Fibroblast of pulmonary artery (primary cell): ENCODE results near the gene HOXB4.

Experiments
- DNase-seq: peaks from one replicate; pipeline ENCODE4 v3.0.0-alpha.2; 2010; ENCODE audit warnings: low read depth
- H3K4me3 ChIP-seq: replicated peaks from 2 replicates; pipeline ENCODE4 v1.5.1; 2011; ENCODE audit warnings: low read depth, mild to moderate bottlenecking, control low read depth, low read length, moderate library complexity
- CTCF ChIP-seq: IDR thresholded peaks from 2 replicates; pipeline ENCODE4 v1.5.1; 2011; ENCODE audit warnings: mild to moderate bottlenecking, control low read depth, low read length, inconsistent platforms; ENCODE audit errors: missing control alignments

Gene HOXB4

GRCh38 chr17:48546137-48546923, 31.8 kb downstream of the HOXB4 start:
- TF ChIP-seq CTCF = no peak
- no peak for DNase-seq
- H3K4me3 ChIP-seq = peak overlapping the region; percentile 23

GRCh38 chr17:48545539-48545938, 32.6 kb downstream of the HOXB4 start:
- TF ChIP-seq CTCF = no peak
- H3K4me3 ChIP-seq = no peak overlapping the region
- no peak for DNase-seq

GRCh38 chr17:48545022-48545375, 33.2 kb downstream of the HOXB4 start, which contains the start of gene HOXB2:
Gene HOXB2, minus strand, starts transcription at chr17:48545109. Its CDS starts 198 bp downstream, at chr17:48544911.
- DNase-seq = peak; percentile 66
- H3K4me3 ChIP-seq = peak within 1 kb of the TSS; percentile 80
- TF ChIP-seq CTCF = no peak

DNA sequence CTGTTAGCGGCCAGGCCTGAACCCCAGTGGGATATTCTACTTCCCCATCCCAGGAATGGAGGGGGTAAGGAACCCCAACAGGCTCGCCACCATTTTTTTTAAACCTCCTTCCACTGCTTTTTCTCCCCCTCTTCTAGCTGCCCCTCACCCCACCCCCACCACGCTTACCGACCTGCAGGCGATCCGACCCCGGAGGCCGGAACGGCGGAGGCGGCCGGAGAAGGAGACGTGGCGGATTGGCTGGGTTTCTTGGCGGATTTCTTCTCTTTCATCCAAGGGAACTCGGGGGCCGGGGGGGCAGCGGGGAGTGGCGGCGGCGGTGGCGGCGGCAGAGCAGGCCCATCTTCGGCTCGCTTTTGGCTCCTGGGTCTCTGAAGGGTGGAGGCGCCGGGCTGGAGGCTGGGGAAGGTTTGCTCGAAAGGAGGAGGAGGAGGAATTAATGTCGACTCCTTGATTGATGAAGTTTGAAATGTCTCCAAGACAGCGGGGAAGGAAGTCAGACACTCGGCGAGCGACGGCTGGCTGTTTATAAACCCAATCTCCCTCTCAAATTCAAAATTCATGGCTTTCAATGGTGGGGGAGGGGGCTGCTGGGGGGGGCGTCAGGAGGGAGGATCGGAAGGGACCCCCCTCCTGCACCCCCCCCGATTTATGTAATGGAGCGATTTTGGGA, 33.7 kb downstream of the HOXB4 start:
- H3K4me3 ChIP-seq = peak overlapping the region; percentile 80
- DNase-seq = peak; percentile 81
- TF ChIP-seq CTCF = no peak

DNA sequence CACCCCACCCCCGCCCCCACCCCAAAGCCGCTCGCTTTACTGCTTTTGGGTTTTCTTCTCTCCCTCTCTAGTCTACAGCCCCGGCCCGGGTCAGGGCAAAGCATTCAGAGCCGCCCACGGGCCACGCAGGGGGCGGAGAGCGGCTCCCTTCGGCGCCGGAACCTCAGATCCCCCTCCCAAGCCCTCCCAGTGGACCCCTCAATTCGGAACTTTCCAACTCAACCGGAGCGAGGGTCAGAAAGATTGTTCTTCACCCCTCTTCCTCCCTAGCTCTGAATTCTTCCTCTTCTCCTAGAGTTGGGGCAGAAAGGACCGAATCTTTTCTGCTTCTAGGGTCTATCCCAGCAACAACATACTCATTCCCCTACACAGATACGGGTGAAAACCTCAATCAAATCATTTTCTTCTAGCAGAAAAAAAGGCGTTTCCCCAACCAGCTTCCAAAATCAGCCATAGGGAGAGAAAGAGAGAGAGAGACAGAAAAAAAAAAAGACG, 34.2 kb downstream of the HOXB4 start:
- H3K4me3 ChIP-seq = peak overlapping the region; percentile 80
- TF ChIP-seq CTCF = no peak
- no peak for DNase-seq

- peak; percentile 66 for DNase-seq
- H3K4me3 ChIP-seq = peak overlapping the region; percentile 80
- TF ChIP-seq CTCF = peak; percentile 3
Observed at GRCh38 chr17:48543107-48543853, 34.9 kb downstream of the HOXB4 start.
